HG03342 (cell line): ENCODE data around the gene CCL22.
"Not testable (repeated sequence)": the region's sequence is repeated elsewhere in the genome, so short reads cannot be mapped to it uniquely, and the experiment has no call there.

Experiments
- ATAC-seq: cut with Tn5 transposase; IDR thresholded peaks from one replicate; pipeline ENCODE4 v1.9.1; 2021; ENCODE audit warnings: mild to moderate bottlenecking, moderate library complexity; ENCODE audit not compliant: unreplicated experiment

The CCL22 gene

DNA sequence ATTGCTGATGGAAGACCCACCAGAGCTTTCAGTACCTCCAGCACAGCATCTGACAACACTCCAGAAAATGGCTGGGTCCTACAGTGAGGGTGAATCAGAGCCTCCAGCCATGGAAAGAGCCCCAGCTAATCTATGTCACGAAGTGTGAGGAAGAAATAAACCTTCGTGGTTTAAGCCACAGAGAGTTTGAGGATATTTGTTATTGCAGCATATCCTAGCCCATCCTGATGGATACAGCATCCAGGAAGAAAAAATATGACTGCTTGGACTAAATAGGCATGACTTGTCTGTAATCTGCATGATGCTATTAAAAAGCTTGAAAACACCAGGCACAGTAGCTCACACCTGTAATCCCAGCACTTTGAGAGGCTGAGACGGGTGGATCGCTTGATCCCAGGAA, 32.7 kb downstream of the CCL22 start:
- ATAC-seq = no peak

DNA sequence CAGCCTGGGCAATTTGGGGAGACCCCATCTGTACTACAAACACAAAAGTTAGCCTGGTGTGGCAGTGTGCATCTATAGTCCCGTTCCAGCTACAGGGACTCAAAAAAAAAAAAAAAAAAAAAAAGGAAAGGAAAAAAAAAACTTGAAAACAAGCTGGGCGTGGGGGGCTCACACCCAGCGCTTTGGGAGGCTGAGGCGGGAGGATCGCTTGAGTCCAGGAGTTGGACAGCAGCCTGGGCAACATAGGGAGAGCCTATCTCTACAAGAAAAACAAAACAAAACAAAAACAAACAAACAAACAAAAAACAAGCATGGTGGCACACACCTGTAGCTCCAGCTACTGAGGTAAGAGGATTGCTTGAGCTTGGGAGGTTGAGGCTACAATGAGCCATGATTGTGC, 33.1 kb downstream of the CCL22 start:
- no peak for ATAC-seq

DNA sequence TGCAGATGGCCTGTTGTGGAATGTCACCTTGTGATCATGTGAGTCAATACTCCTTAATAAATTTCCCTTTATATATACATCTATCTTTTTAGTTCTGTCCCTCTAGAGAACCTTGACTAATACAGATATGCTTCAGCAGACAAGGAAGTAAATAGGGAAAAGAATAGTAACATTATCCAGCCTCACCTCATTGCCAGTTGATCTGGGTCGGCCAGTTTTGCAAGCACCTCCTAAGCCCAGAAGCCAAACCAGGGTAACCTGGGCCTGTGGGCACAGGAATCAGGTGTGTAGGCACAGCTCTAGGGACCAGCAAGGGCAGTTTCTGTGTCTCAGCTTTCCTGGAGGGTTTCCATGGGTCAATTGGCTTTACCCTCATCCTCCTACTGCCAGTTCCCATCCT, 34.1 kb downstream of the CCL22 start:
- no peak for ATAC-seq

DNA sequence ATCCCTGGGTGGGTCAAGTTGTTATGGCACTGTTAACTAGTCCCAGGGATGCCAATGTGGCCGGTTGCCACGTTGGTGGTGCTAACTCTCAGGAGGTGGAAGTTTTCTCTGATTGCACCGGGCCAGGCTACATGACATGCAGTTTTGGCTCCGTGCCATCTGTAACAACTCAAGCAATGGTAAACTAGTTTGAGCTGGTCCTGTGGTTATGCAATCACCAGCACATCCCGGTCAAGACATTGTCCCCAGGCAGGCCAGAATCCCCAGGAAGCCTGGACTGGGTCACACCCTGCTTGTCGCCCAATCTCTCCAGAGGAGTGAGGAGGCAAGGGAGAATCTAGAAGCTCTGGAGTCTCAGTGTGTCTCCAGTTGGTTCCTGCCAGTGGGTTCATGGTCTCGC, 35.9 kb downstream of the CCL22 start:
- no peak for ATAC-seq

DNA sequence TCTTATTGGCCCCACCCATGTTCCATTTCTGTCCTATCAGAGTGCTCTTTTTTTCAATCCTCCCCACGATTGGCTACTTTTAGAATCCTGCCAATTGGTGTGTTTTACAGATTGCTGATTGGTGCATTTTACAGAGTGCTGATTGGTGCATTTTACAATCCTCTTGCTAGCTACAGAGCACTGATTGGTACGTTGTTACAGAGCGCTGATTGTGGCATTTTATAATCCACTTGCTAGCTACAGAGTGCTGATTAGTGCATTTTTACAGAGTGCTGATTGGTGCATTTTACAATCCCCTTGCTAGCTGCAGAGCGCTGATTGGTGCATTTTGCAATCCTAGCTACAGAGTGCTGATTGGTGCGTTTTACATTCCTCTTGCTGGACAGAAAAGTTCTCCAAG, 36.4 kb downstream of the CCL22 start:
- ATAC-seq = no peak

DNA sequence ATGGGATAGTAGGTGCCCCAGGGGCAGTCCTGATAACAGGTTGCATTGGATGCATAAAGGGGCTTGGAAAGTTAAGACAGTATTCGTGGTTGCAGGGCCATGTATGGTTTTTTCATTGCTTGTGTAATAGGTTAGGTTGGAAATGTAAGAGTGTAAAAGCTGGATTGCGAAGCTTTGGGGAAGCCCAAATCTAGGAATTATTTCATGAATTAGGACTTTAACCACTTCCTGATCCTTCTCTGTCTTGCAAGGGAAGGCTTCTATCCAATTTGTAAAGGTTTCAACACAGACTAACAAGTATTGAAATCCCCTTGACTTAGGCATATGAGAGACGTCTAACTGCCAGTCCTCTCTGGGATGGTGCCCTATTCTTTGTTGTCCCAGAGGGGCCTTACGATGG, 38.2 kb downstream of the CCL22 start:
- ATAC-seq = no peak

DNA sequence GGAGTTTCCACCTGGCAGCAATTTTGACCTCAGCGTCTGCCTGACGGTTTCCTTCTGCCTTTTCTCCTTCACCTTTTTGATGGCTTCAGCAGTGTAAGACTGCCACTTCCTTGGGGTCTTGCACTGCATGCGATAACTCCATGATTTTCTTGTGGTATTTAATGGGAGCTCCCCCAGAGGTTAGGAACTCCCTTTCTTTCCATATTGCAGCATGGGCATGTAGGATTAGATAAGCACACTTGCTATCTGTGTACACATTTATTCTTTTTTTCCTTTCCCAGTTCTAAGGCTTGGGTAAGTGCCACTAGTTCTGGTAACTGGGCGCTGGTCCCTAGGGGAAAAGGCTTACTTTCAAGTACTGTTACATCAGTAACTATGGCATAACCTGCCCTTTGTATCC, 38.9 kb downstream of the CCL22 start:
- not testable (repeated sequence) for ATAC-seq

DNA sequence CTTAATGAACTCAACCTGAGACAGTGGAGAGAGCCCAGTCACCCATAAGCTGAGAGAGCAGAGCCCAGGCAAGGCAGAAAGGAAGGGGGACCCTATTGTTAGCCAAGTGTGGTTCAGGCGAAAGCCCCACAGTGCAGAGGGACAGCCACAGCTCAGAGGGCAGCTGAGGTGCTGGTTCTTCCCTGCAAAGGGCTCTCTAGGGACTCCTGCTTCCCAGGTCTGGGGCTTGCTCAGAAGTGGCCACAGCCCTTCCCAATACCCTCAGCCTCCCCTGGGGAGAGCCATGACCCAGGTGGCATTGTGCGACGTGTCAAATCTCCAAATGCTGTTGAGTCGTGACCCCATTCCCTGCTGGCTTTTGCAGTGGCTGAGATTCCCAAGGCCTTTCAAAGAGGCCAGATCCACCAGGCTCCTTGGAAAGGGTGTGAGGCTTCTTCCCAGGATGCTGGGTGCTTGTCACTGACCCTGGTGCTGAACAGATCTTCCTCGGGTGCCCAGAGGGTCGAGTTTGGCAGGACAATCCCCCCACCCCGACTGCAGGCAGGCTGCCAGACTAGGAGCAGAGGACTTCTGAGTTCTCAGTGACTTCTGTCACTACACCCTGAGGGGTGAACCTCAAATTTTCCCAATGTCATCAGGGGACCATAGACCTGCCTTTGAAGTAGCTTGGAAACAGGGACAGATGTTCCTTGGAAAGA, 43.5 kb downstream of the CCL22 start:
- no peak for ATAC-seq

DNA sequence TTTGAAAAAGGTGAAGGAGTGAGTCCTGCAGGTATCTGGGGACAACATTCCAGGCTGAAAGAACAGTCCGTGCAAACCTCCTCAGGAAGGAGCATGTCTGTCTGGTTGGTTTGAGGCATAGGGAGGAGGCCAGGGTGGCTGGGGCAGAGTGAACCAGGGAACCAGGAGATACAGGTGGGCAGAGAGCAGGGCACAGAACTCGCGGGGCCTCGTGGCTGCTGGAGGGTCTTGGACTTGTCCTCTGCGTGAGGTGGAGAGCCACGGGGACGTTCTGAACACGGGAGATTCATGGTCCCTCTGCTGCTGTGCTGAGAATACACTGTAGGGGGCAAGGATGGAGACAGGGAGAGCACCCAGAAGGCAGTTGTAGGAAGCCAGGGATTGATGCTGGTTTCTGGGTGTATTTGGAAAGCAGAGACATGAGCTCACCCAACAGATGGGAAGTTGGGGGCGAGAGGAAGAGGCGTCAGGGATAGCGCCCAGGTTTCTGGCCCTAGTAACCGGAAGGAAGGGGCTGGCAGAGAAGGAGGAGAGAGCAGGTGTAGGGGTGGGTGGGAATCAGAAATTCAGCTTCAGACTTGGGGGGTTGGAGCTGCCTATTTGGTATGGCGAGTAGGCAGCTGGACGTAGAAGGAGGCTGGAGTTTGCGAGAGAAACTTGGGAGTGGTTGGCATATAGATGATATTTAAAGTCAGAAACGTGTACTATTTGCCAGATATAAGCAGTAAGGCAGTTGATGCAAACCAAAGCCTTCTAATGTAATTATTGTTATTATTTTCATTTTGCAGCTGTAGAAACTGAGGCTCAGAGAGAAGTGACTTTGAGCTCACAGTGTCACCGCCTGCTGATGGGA, 45.6 kb downstream of the CCL22 start, which contains the start of gene CCL17:
Gene CCL17, plus strand, starts transcription at position 803 of the 853 bp plus-strand sequence. CDS start 9,166 bp downstream, outside the sequence.
- no peak for ATAC-seq

DNA sequence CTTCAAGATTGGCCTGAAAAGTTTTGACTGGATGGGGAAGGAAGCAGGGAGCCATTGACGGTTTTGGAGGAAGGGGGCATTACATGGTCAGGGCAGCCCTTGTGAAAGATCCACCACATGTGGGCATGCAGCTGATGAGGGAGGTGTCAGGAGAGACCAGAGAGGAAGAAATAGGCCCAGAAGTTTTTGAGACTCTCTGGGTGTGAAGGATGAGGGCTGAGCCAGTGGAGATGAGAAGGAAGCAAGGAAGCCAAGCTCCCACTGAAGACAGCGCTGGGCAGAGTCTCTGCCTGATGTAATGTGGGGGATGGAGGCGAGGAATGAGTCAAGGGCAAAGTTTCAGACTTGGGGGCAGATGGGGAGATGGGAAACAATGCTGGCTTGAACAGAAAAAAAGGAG, 46.5 kb downstream of the CCL22 start:
- no peak for ATAC-seq

DNA sequence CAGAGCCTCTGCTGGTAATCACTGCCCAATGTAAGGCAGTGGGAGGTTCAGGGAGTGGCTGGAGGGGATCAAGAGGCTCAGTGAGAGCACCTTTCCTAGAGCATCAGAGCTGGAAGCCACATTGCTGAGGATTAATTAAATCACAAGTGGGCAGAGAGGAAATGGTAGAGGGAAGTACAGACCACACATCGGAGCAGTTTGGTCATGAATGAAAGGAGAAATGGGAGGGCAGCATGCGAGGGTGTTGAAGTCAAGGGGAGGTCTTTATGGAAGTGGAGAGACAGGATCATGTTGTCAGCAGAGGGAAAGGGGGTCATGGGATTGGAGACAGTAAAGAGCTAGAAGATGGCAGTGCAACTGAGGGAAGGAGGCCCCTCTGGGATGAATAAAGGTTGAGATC, 48.3 kb downstream of the CCL22 start:
- no peak for ATAC-seq

DNA sequence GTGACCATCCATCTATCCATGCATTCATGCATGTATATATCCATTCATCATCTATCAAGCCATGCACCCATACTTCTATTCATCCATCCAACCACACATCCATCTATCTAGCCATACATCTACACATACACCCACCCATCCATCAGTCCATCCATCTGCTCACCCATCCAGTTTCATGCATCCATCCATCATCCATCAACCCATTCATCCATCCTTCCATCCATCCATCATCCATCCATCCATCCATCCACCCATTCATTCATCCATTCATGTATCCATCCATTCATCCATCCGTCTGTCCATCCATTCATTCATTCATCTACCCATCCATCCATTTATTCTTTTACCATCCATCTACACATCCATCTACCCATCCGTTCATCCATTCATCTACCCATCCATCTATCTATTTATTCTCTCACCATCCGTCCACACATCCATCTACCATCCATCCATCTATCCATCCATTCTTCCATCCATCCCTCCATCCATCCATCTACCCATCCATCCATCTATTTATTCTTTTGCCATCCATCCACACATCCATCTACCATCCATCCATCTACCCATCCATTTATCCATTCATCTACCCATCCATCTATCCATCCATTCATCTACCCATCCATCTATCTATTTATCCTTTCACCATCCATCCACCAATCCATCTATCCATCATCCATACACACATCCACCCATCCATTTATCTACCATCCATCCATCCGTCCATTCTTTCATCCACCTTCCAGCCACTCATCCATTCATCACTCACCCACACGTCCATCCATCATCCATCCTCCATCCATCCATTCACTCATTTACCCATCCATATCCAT, 49.2 kb downstream of the CCL22 start:
- ATAC-seq = no peak

DNA sequence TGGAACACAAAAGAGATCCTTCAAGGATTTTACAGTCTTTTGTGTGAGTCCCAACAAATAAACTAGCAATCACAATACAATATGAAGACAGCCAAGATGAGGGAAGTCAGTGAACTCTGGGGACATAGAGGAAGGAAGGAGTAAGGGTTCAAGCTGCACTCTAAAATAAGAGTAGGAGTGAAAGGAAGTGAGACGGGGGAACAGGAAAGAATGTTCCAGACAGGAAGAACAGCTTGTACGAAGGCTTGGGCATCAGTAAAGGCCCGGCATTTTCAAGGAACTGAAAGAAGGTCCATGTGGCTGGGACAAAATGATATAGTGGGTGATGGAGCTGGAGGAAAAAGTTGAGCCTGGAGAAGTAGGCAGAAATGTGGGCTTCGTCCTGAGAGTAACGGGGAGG, 50.5 kb downstream of the CCL22 start:
- ATAC-seq = no peak

DNA sequence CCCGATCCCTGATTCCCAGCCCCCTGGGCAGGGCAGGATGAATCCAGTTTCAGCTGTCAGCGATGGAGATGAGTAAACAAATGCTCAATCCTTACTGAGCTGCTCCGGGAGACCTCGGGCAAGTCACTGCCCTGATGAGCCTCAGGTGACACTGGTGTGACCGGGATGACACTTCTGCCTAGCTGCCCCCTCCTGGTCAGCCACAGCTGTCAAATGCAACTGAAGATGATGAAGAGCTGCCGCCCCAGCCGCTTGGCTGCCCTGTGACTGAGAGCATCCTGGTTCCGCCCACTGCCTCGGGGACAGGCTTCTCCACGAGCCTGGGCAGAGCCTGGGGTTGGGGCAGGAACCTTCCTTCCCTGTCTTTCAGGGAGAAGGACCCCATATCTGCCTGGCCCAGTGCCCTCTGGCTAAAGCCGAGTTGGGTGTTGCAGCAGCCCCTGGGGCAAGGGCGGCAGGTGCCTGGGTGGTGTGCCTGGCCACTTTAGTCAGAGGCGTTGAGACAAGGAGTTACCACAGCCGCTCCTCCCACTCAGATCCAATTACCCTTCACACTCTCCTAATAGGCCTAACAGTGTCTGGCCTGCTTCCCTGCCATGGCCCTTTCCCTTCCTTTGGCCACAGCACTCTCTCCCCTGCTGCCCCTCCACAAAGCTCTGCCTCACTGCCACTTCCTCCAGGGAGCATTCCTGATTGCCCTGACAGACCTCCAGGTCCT, 51.4 kb downstream of the CCL22 start:
- ATAC-seq = no peak

DNA sequence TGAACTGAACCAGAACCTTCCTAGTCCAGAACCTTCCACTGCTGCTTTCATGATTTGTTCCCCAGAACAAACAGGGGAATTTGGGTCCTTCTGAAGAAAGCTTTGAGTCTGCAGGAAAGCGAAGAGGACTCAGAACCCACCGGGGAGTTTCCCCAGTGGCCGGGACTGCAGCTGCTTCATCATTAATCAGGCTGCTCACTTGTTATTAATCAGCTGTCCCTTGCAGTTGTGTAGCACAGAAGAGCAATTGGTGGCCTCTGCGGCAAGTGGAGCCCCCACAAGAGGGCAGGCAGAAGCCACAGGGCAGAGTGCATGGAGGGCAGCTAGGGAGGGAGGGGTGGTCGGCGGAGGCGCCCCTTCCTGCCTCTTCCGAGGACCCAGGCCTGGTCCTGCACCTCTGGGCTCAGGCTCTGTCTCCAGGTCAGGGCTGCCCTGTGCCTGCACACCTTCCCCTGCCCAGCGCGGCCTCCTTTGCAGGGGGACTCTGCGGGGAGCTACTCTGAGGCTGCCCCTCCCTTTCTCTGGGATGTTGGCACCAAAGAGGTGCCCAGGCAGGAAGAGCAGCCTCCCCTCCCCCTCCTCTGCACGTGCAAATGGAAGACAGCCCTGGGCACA, 52.9 kb downstream of the CCL22 start:
- no peak for ATAC-seq

DNA sequence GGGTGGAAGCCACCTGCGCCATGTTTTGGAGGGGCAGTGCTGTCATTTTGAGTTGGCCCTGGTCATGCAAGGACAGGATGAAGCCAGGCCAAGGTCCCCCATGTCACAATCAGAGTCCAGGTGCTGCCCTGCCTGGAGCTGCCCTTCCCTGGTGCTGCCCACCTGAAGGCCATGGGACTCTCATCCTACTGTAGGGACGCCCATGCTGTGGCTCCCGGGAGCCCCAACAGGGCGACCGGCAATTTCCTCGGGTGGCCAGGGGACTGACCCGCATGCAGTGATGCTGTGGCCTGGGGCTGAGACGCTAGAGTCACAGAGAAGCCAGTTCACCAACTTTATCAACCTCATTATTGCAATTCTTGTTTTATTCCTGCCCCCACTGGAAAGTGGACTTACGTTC, 54.0 kb downstream of the CCL22 start:
- no peak for ATAC-seq

DNA sequence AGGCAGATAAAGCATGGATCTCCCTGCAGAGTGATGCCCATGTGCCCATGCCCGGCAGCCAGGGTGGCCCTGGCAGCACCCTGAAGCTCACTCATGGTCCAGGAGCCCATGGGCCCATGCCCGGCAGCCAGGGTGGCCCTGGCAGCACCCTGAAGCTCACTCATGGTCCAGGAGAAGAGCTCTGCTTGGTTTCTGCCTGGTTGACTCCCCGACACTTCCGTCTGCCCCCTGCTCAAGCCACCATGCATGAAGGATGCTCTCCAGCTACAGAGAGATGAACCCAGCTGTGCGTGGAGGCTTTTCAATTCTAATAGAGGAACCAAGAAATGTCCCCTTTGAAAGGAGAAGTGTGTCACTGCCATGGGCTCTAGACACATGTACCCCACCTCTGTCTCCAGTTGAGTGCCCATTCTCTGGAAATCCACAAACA, 54.7 kb downstream of the CCL22 start:
- ATAC-seq = peak; percentile 81

DNA sequence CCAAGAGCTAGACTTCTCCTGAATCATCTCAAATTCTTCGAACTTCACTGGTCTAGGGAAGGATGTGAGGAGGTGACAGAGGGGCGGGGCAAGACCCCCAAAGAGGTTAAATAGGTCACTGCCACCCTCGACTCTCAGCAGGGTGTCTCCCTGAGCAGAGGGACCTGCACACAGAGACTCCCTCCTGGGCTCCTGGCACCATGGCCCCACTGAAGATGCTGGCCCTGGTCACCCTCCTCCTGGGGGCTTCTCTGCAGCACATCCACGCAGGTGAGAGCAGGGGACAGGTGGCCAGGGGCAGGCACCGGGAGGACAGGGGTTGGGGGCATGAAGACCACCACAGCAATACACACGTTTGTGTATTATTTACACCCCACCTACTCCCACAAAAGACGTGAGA, 55.1 kb downstream of the CCL22 start:
- no peak for ATAC-seq
